Stomach (tissue), 4 donors: ENCODE results near the gene HECW1.

Experiments
- EP300 ChIP-seq: sonication (generic); formaldehyde crosslinking; IDR thresholded peaks from one replicate; pipeline ENCODE4 v1.6.1; 2017; ENCODE audit warnings: antibody characterized with exemption
- POLR2AphosphoS5 ChIP-seq, 3 donors: sonication (generic); formaldehyde crosslinking; IDR thresholded peaks; one replicate each; pipeline ENCODE4 v1.6.1; 2016; ENCODE audit warnings: antibody characterized with exemption in 3 of 3
- TF ChIP-seq, protein P1 (sequence below), 7 experiments: fragments of 450-650 bp in 4 of 7; fragments of 200-600 bp in 3 of 7; sonication (generic) in 3 of 7; IDR thresholded peaks; one replicate each; pipeline ENCODE4 v1.5.1; 2016 to 2019; ENCODE audit warnings: antibody characterized with exemption in 7 of 7, control low read depth in 2 of 7, mild to moderate bottlenecking in 1 of 7

DNA sequence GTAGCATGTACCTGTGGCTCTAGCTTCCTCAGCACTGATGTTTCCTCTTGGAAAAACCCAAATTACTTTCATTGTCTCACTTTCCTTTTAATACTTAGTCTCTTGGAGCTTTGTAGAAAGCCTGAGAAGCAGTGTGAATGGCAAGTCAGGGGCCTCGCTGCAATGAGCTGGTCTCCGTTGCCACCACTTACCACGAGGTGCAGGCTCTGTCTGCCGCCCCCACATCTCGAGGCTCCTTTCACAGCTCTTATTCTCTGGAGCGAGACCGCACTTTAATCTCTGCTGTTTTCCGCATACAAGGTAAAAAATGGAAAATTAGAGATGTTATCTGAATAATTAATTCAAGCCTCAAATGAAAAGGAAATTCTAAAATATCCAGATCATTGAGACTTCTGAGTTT is 186.2 kb downstream of the HECW1 start:
- TF ChIP-seq, protein P1, sequence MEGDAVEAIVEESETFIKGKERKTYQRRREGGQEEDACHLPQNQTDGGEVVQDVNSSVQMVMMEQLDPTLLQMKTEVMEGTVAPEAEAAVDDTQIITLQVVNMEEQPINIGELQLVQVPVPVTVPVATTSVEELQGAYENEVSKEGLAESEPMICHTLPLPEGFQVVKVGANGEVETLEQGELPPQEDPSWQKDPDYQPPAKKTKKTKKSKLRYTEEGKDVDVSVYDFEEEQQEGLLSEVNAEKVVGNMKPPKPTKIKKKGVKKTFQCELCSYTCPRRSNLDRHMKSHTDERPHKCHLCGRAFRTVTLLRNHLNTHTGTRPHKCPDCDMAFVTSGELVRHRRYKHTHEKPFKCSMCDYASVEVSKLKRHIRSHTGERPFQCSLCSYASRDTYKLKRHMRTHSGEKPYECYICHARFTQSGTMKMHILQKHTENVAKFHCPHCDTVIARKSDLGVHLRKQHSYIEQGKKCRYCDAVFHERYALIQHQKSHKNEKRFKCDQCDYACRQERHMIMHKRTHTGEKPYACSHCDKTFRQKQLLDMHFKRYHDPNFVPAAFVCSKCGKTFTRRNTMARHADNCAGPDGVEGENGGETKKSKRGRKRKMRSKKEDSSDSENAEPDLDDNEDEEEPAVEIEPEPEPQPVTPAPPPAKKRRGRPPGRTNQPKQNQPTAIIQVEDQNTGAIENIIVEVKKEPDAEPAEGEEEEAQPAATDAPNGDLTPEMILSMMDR (IDR thresholded peaks at IDR 0.05) = no peak
- no peak for TF ChIP-seq EP300
- TF ChIP-seq POLR2AphosphoS5 (IDR thresholded peaks at IDR 0.05) = no peak
